ENCODE measurements around the gene FAM227A. TPM values are rescaled to one million over a fixed set of nuclear protein-coding genes. Genes with fewer than 3 reads are reported as not detected.

The FAM227A gene
- total and polyA plus RNA-seq, 2 donors (not counting 3 experiments of a cell fraction or from before 2014, with no cell fraction given) = 0.58 to 1.9 TPM

- intact Hi-C loops (cut with micrococcal nuclease) = no loop called here
- H3K9ac ChIP-seq (replicated peaks; ENCODE audit: extremely low read depth, insufficient read depth, low read length) = no peak overlapping the region
- POLR2A ChIA-PET = no interaction called here
These were observed 6.2 kb downstream of the FAM227A start for GRCh38 chr22:38649841-38650522.

More at GRCh38 chr22:38649841-38650522, 6.2 kb downstream of the FAM227A start:
- DNase-seq (ENCODE audit: low read depth, low spot score) (no peak), FAIRE-seq (no peak)
- Histone ChIP-seq H3K4me2 (ENCODE audit: insufficient read depth, low read length) (no peak overlapping the region), H3K9me3 (replicated peaks; ENCODE audit: control insufficient read depth, insufficient read depth, low read length) (no peaks in the 10 kb centered on the region), H2AFZ (ENCODE audit: low read depth, low read length) (no peak overlapping the region), H3K4me1 (ENCODE audit: control insufficient read depth, extremely low read depth, insufficient read depth, low read length) (no peaks in the 10 kb centered on the region), H3K36me3 (ENCODE audit: control insufficient read depth in 2 of 2, extremely low read depth in 1 of 2, insufficient read depth in 2 of 2, low read length in 2 of 2) (no peaks in the 10 kb centered on the region), H3K79me2 (ENCODE audit: control insufficient read depth, insufficient read depth, low read length) (no peaks in the 10 kb centered on the region), H3K9me1 (replicated peaks; ENCODE audit: control insufficient read depth, extremely low read depth, insufficient read depth, low read length) (no peaks in the 10 kb centered on the region), H4K20me1 (replicated peaks; ENCODE audit: control insufficient read depth, extremely low read depth, insufficient read depth, low read length) (no peaks in the 10 kb centered on the region), H3K27ac (ENCODE audit: insufficient read depth, low read depth, low read length) (no peak overlapping the region), H3K27me3 (ENCODE audit: control insufficient read depth in 2 of 2, insufficient read depth in 2 of 2, low read length in 2 of 2) (no peaks in the 10 kb centered on the region), H3K4me3 (replicated peaks in 1 of 3; ENCODE audit: insufficient read depth in 1 of 3, low read depth in 1 of 3, low read length in 3 of 3) (no peak overlapping the region)
- no peak for TF ChIP-seq EZH2 (IDR thresholded peaks at IDR 0.05; ENCODE audit: borderline replicate concordance, low read depth, low read length, severe bottlenecking)
- no peak for TF ChIP-seq POLR2A (IDR thresholded peaks at IDR 0.05; ENCODE audit: low read depth, low read length)
- no peak for TF ChIP-seq JUN (IDR thresholded peaks at IDR 0.05; ENCODE audit: borderline replicate concordance, insufficient read depth, insufficient read length, low read depth)
- TF ChIP-seq GATA2 (IDR thresholded peaks at IDR 0.05; ENCODE audit: insufficient read depth, insufficient read length, low read depth, low read length) = no peak
- no peak for TF ChIP-seq FOS (IDR thresholded peaks at IDR 0.05; ENCODE audit: borderline replicate concordance, insufficient read depth, low read length)
- TF ChIP-seq MAX (IDR thresholded peaks at IDR 0.05; ENCODE audit: insufficient read depth, insufficient read length) = no peak
- no peak for TF ChIP-seq POLR2AphosphoS5 (IDR thresholded peaks at IDR 0.05; ENCODE audit: insufficient read depth, low read depth, low read length)
- no peak for TF ChIP-seq CTCF (IDR thresholded peaks at IDR 0.05; ENCODE audit: extremely low read depth in 1 of 2, insufficient read depth in 1 of 2, low read depth in 1 of 2, low read length in 2 of 2)
- no peak for TF ChIP-seq MYC (IDR thresholded peaks at IDR 0.05; ENCODE audit: low read depth, low read length)
- dilution Hi-C loops (cut with MboI; ENCODE audit: extremely low pct_ligation_motif_present, low sequenced_read_pairs) = no loop called here
- CTCF ChIA-PET = interaction anchor here (0.5 kb wide), 1 partner anchor 286 kb away, joined by 3 read pairs; no protein-coding TSS in a partner anchor
- no TSS peak for BruUV-seq (replicated peaks)

Measured in endothelial cell of umbilical vein (primary cell).